HepG2 (cell line): ENCODE data around the gene GGA1. TPM values are rescaled to one million over a fixed set of nuclear protein-coding genes. Genes with fewer than 3 reads are reported as not detected.

Experiments used
- AHR ChIP-seq: IDR thresholded peaks from 2 replicates; pipeline ENCODE4 v1.6.1; 2018; ENCODE audit warnings: missing genetic modification reagents, missing compliant biosample characterization
- FOXA3 ChIP-seq: IDR thresholded peaks from 2 replicates; pipeline ENCODE4 v1.6.1; 2016; ENCODE audit warnings: missing genetic modification reagents, missing compliant biosample characterization
- KLF11 ChIP-seq: IDR thresholded peaks from 2 replicates; pipeline ENCODE4 v1.6.1; 2016; ENCODE audit warnings: missing compliant biosample characterization
- MAZ ChIP-seq, 2 experiments: sonication (generic) in 1 of 2; formaldehyde crosslinking in 1 of 2; IDR thresholded peaks; 2 replicates each; pipeline versions ENCODE4 v1.5.0 to v1.6.1; 2012 to 2020; ENCODE audit warnings: low read depth in 2 of 2, mild to moderate bottlenecking in 2 of 2, borderline replicate concordance in 1 of 2, improper control_type of control experiment in 1 of 2, low read length in 1 of 2, missing genetic modification reagents in 1 of 2, moderate library complexity in 1 of 2
- ZFP37 ChIP-seq: sonication (generic); formaldehyde crosslinking; IDR thresholded peaks from 2 replicates; pipeline ENCODE4 v1.4.0; 2020; ENCODE audit warnings: missing genetic modification reagents, borderline replicate concordance
- ZNF572 ChIP-seq: sonication (generic); formaldehyde crosslinking; IDR thresholded peaks from 2 replicates; pipeline ENCODE4 v1.5.1; 2020; ENCODE audit warnings: mild to moderate bottlenecking, missing genetic modification reagents
- ZNF598 ChIP-seq: sonication (generic); formaldehyde crosslinking; IDR thresholded peaks from 2 replicates; pipeline ENCODE4 v1.5.1; 2020; ENCODE audit warnings: mild to moderate bottlenecking, missing genetic modification reagents, borderline replicate concordance
- polyA plus RNA-seq, 8 experiments: library from polyadenylated mRNA; depleted of rRNA in 3 of 8; stranded (reverse) in 7 of 8; unstranded in 1 of 8; fragments of >200 nt; fragmentation: Illumina TruSeq in 4 of 8; extraction: Trizol in 4 of 8; gene quantifications; 2 replicates each; pipeline versions ENCODE4 v1.2.1 to v1.2.3, GENCODE V29; 2011 to 2016; ENCODE audit warnings: low read depth in 4 of 8, missing spikeins in 1 of 8, mixed read lengths in 1 of 8; ENCODE audit not compliant: insufficient read depth in 1 of 8
- total RNA-seq, 5 experiments: library from RNA; depleted of rRNA; stranded (reverse); fragments of >200 nt; fragmentation: Illumina TruSeq; extraction: Trizol; gene quantifications; 2 replicates each; pipeline ENCODE4 v1.2.3, GENCODE V29; 2016; ENCODE audit warnings: low read depth in 1 of 5
- TF ChIP-seq, protein P1 (sequence below): sonication (generic); formaldehyde crosslinking; IDR thresholded peaks from 2 replicates; pipeline ENCODE4 v1.5.0; 2020; ENCODE audit warnings: mild to moderate bottlenecking, missing genetic modification reagents
- TF ChIP-seq, protein P2 (sequence below): sonication (generic); formaldehyde crosslinking; IDR thresholded peaks from 2 replicates; pipeline ENCODE4 v1.4.0; 2020; ENCODE audit warnings: missing genetic modification reagents
- TF ChIP-seq, protein P3 (sequence below), 2 experiments: IDR thresholded peaks; 2 replicates each; pipeline ENCODE4 v1.6.1; 2011 to 2012; ENCODE audit warnings: low read length in 2 of 2, borderline replicate concordance in 1 of 2, low read depth in 1 of 2, mild to moderate bottlenecking in 1 of 2, moderate library complexity in 1 of 2
- TF ChIP-seq, protein P4 (sequence below): sonication (generic); formaldehyde crosslinking; conservative IDR thresholded peaks from 2 replicates; pipeline ENCODE4 v1.4.0; 2020; ENCODE audit warnings: missing genetic modification reagents
- TF ChIP-seq, protein P5 (sequence below): sonication (generic); formaldehyde crosslinking; IDR thresholded peaks from 2 replicates; pipeline ENCODE4 v1.8.0; 2022; ENCODE audit warnings: mild to moderate bottlenecking, missing genetic modification reagents; ENCODE audit not compliant: insufficient replicate concordance
- TF ChIP-seq, protein P6 (sequence below): sonication (generic); IDR thresholded peaks from 2 replicates; pipeline ENCODE4 v1.6.1; 2016; ENCODE audit warnings: low read depth, borderline replicate concordance

Gene GGA1
- total and polyA plus RNA-seq, 2 of the 13 experiments (the other 11 are each of a cell fraction or from before 2014, with no cell fraction given) = 29.1 to 87.2 TPM

DNA sequence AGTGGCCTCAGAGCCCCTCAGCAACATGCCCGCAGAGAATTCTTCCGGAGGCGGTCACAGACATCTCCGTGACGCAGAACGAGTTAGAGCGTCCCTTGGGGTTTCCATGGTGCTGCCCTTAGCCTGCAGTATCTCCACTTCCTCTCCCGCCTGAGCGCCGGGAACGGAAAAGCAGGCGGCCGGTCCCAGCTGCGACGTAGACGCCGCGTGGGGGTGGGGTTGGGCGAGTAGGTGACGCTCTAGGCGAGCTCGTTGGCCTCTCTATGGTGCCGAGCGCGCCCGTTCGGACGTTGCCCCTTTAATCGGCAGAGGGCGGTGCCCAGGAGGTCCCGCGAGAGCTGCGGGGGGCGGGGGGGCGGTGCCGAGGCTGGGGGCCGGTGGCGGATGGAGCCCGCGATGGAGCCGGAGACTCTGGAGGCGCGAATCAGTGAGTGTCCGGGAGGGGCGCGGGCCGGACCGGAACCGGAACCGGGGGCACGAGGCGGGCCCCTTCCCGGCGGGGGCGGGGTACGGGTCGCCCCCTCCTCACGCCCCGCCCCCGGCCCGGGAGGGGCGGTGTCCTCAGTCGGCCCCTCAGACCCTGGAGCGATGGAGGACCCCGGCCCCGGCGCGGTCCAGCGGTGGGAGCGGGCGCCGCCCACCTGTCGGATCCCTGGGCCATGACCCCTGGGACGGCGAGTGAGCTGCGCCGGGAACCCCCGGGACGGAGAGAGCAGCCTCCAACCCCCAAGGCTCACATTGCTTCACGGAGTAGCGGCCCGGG lies at the start of gene GGA1 (continued):
- TF ChIP-seq, protein P1, sequence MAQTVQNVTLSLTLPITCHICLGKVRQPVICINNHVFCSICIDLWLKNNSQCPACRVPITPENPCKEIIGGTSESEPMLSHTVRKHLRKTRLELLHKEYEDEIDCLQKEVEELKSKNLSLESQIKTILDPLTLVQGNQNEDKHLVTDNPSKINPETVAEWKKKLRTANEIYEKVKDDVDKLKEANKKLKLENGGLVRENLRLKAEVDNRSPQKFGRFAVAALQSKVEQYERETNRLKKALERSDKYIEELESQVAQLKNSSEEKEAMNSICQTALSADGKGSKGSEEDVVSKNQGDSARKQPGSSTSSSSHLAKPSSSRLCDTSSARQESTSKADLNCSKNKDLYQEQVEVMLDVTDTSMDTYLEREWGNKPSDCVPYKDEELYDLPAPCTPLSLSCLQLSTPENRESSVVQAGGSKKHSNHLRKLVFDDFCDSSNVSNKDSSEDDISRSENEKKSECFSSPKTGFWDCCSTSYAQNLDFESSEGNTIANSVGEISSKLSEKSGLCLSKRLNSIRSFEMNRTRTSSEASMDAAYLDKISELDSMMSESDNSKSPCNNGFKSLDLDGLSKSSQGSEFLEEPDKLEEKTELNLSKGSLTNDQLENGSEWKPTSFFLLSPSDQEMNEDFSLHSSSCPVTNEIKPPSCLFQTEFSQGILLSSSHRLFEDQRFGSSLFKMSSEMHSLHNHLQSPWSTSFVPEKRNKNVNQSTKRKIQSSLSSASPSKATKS = no peak
- TF ChIP-seq, protein P2, sequence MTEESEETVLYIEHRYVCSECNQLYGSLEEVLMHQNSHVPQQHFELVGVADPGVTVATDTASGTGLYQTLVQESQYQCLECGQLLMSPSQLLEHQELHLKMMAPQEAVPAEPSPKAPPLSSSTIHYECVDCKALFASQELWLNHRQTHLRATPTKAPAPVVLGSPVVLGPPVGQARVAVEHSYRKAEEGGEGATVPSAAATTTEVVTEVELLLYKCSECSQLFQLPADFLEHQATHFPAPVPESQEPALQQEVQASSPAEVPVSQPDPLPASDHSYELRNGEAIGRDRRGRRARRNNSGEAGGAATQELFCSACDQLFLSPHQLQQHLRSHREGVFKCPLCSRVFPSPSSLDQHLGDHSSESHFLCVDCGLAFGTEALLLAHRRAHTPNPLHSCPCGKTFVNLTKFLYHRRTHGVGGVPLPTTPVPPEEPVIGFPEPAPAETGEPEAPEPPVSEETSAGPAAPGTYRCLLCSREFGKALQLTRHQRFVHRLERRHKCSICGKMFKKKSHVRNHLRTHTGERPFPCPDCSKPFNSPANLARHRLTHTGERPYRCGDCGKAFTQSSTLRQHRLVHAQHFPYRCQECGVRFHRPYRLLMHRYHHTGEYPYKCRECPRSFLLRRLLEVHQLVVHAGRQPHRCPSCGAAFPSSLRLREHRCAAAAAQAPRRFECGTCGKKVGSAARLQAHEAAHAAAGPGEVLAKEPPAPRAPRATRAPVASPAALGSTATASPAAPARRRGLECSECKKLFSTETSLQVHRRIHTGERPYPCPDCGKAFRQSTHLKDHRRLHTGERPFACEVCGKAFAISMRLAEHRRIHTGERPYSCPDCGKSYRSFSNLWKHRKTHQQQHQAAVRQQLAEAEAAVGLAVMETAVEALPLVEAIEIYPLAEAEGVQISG (CRISPR knock-in tag) = peak; percentile 98
- TF ChIP-seq, protein P3, sequence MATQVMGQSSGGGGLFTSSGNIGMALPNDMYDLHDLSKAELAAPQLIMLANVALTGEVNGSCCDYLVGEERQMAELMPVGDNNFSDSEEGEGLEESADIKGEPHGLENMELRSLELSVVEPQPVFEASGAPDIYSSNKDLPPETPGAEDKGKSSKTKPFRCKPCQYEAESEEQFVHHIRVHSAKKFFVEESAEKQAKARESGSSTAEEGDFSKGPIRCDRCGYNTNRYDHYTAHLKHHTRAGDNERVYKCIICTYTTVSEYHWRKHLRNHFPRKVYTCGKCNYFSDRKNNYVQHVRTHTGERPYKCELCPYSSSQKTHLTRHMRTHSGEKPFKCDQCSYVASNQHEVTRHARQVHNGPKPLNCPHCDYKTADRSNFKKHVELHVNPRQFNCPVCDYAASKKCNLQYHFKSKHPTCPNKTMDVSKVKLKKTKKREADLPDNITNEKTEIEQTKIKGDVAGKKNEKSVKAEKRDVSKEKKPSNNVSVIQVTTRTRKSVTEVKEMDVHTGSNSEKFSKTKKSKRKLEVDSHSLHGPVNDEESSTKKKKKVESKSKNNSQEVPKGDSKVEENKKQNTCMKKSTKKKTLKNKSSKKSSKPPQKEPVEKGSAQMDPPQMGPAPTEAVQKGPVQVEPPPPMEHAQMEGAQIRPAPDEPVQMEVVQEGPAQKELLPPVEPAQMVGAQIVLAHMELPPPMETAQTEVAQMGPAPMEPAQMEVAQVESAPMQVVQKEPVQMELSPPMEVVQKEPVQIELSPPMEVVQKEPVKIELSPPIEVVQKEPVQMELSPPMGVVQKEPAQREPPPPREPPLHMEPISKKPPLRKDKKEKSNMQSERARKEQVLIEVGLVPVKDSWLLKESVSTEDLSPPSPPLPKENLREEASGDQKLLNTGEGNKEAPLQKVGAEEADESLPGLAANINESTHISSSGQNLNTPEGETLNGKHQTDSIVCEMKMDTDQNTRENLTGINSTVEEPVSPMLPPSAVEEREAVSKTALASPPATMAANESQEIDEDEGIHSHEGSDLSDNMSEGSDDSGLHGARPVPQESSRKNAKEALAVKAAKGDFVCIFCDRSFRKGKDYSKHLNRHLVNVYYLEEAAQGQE (IDR thresholded peaks at IDR 0.05; ENCODE audit: borderline replicate concordance in 1 of 2, low read depth in 1 of 2, low read length in 2 of 2) = no peak
- TF ChIP-seq FOXA3 (CRISPR knock-in tag) (peak; percentile 35; the same call in 1 of the 2 replicates), KLF11 (CRISPR knock-in tag) (no peak), AHR (CRISPR knock-in tag) (no peak), MAZ (IDR thresholded peaks at IDR 0.05; ENCODE audit: borderline replicate concordance, low read depth, low read length) (peak; percentile 66), MAZ (CRISPR knock-in tag; IDR thresholded peaks at IDR 0.05; ENCODE audit: low read depth) (peak; percentile 93), ZNF572 (no peak), ZFP37 (no peak), ZNF598 (CRISPR knock-in tag) (no peak)
- TF ChIP-seq, protein P4, sequence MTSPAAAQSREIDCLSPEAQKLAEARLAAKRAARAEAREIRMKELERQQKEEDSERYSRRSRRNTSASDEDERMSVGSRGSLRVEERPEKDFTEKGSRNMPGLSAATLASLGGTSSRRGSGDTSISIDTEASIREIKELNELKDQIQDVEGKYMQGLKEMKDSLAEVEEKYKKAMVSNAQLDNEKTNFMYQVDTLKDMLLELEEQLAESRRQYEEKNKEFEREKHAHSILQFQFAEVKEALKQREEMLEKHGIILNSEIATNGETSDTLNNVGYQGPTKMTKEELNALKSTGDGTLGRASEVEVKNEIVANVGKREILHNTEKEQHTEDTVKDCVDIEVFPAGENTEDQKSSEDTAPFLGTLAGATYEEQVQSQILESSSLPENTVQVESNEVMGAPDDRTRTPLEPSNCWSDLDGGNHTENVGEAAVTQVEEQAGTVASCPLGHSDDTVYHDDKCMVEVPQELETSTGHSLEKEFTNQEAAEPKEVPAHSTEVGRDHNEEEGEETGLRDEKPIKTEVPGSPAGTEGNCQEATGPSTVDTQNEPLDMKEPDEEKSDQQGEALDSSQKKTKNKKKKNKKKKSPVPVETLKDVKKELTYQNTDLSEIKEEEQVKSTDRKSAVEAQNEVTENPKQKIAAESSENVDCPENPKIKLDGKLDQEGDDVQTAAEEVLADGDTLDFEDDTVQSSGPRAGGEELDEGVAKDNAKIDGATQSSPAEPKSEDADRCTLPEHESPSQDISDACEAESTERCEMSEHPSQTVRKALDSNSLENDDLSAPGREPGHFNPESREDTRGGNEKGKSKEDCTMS (CRISPR knock-in tag) = no peak
- TF ChIP-seq, protein P5, sequence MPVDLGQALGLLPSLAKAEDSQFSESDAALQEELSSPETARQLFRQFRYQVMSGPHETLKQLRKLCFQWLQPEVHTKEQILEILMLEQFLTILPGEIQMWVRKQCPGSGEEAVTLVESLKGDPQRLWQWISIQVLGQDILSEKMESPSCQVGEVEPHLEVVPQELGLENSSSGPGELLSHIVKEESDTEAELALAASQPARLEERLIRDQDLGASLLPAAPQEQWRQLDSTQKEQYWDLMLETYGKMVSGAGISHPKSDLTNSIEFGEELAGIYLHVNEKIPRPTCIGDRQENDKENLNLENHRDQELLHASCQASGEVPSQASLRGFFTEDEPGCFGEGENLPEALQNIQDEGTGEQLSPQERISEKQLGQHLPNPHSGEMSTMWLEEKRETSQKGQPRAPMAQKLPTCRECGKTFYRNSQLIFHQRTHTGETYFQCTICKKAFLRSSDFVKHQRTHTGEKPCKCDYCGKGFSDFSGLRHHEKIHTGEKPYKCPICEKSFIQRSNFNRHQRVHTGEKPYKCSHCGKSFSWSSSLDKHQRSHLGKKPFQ (CRISPR knock-in tag) = no peak
- TF ChIP-seq, protein P6, sequence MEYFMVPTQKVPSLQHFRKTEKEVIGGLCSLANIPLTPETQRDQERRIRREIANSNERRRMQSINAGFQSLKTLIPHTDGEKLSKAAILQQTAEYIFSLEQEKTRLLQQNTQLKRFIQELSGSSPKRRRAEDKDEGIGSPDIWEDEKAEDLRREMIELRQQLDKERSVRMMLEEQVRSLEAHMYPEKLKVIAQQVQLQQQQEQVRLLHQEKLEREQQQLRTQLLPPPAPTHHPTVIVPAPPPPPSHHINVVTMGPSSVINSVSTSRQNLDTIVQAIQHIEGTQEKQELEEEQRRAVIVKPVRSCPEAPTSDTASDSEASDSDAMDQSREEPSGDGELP = peak; percentile 80; the same call in 1 of the 2 replicates
